Measurements from ENCODE around the gene JAML. TPM values are rescaled to one million over a fixed set of nuclear protein-coding genes. Genes with fewer than 3 reads are reported as not detected.

JAML gene
- total RNA-seq, 1 donor: not detected

GRCh38 chr11:118157186-118157895 is 67.5 kb downstream of the JAML start:
- no peak for DNase-seq (ENCODE audit: low read depth)
- no peak for TF ChIP-seq CTCF (IDR thresholded peaks at IDR 0.05; ENCODE audit: insufficient read depth, low read depth, low read length)
- H3K4me3 ChIP-seq (ENCODE audit: low read depth, low read length): no peak overlapping the region

GRCh38 chr11:118156531-118157185 is 68.2 kb downstream of the JAML start:
- DNase-seq (ENCODE audit: low read depth): no peak
- H3K4me3 ChIP-seq (ENCODE audit: low read depth, low read length): no peak overlapping the region
- TF ChIP-seq CTCF (IDR thresholded peaks at IDR 0.05; ENCODE audit: insufficient read depth, low read depth, low read length): no peak

- H3K4me3 ChIP-seq (ENCODE audit: low read depth, low read length): no peak overlapping the region
- no peak for DNase-seq (ENCODE audit: low read depth)
- no peak for TF ChIP-seq CTCF (IDR thresholded peaks at IDR 0.05; ENCODE audit: insufficient read depth, low read depth, low read length)
Observed at GRCh38 chr11:118155776-118156530, 68.9 kb downstream of the JAML start.

GRCh38 chr11:118154641-118155040 is 70.2 kb downstream of the JAML start:
- H3K4me3 ChIP-seq (ENCODE audit: low read depth, low read length): no peak overlapping the region
- no peak for TF ChIP-seq CTCF (IDR thresholded peaks at IDR 0.05; ENCODE audit: insufficient read depth, low read depth, low read length)
- DNase-seq (ENCODE audit: low read depth): no peak

GRCh38 chr11:118153976-118154375 is 70.8 kb downstream of the JAML start:
- TF ChIP-seq CTCF (IDR thresholded peaks at IDR 0.05; ENCODE audit: insufficient read depth, low read depth, low read length): no peak
- DNase-seq (ENCODE audit: low read depth): no peak
- H3K4me3 ChIP-seq (ENCODE audit: low read depth, low read length): no peak overlapping the region

GRCh38 chr11:118153516-118153915 is 71.3 kb downstream of the JAML start:
- no peak for DNase-seq (ENCODE audit: low read depth)
- H3K4me3 ChIP-seq (ENCODE audit: low read depth, low read length): peak overlapping the region; percentile 49
- TF ChIP-seq CTCF (IDR thresholded peaks at IDR 0.05; ENCODE audit: insufficient read depth, low read depth, low read length): no peak

Data from fibroblast of villous mesenchyme (primary cell).